HUES6 (cell line): ENCODE data around the gene TBC1D3E.
"Not testable (repeated sequence)": the region's sequence is repeated elsewhere in the genome, so short reads cannot be mapped to it uniquely, and the experiment has no call there.

Source experiments
- H3K27ac ChIP-seq: 2 replicates; pipeline ENCODE4 v1.7.0; 2013; ENCODE audit warnings: low read depth, mild to moderate bottlenecking, low read length, inconsistent platforms
- H3K27me3 ChIP-seq: 2 replicates; pipeline ENCODE4 v1.6.1; 2013; ENCODE audit warnings: low read length; ENCODE audit not compliant: control insufficient read depth, insufficient read depth
- H3K36me3 ChIP-seq: 2 replicates; pipeline ENCODE4 v1.6.1; 2013; ENCODE audit warnings: low read length; ENCODE audit not compliant: control insufficient read depth, insufficient read depth
- H3K4me1 ChIP-seq: 2 replicates; pipeline ENCODE4 v1.6.1; 2013; ENCODE audit warnings: low read length; ENCODE audit not compliant: control insufficient read depth, insufficient read depth
- H3K4me3 ChIP-seq: 2 replicates; pipeline ENCODE4 v1.5.1; 2013; ENCODE audit warnings: low read depth, low read length
- H3K9ac ChIP-seq: one replicate; pipeline ENCODE4 v1.6.1; 2013; ENCODE audit warnings: mild to moderate bottlenecking, low read length
- H3K9me3 ChIP-seq: 2 replicates; pipeline ENCODE4 v1.6.1; 2013; ENCODE audit warnings: low read depth, low read length; ENCODE audit not compliant: control insufficient read depth, insufficient read depth

TBC1D3E gene

GRCh38 chr17:38127651-38128050 lies at the start of gene TBC1D3E:
TBC1D3E (plus strand) TSS chr17:38127951; CDS start chr17:38129496, 1,545 bp downstream.
- H3K4me3 ChIP-seq, H3K27me3 ChIP-seq, H3K9me3 ChIP-seq, H3K36me3 ChIP-seq, H3K27ac ChIP-seq, H3K4me1 ChIP-seq, H3K9ac ChIP-seq: not testable (repeated sequence)

- not testable (repeated sequence) for H3K4me1 ChIP-seq, H3K4me3 ChIP-seq, H3K9me3 ChIP-seq, H3K27ac ChIP-seq, H3K27me3 ChIP-seq, H3K36me3 ChIP-seq, H3K9ac ChIP-seq
These were observed 40.4 kb upstream of the TBC1D3E start for GRCh38 chr17:38087344-38087743.

GRCh38 chr17:38088120-38088519 lies 39.6 kb upstream of the TBC1D3E start:
- H3K4me3 ChIP-seq, H3K27ac ChIP-seq: not testable (repeated sequence)

DNA sequence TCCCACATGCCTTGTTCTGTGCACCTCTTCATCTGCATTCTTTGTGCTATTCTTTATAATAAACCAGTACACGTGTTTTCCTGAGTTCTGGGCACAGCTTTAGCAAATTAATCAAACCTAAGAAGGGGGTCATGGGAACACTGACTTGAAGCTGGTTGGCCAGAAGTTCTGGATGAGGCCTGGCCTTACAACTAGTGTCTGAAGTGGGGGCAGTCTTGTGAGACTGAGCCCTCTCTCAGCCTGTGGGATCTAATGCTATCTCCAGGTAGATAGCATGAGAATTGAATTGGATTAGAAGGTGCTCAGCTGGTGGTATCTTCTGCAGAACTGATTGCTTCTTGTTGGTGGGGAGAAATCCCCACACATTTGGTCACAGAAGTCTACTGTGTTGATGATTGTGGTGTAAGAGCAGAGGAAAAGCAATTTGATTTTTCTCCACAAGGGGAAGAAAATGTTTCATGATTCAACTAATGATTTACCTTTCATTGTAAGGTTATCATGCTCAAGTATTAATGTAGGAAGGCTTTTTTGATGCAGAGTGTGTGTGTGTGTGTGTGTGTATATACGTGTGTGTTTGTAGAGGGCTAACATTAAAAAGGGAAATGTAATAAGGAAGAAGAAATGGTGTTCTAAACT lies 33.6 kb upstream of the TBC1D3E start:
- not testable (repeated sequence) for H3K36me3 ChIP-seq, H3K27ac ChIP-seq, H3K4me3 ChIP-seq, H3K4me1 ChIP-seq, H3K9ac ChIP-seq, H3K27me3 ChIP-seq, H3K9me3 ChIP-seq

More at GRCh38 chr17:38088120-38088519, 39.6 kb upstream of the TBC1D3E start:
- H3K4me1 ChIP-seq, H3K36me3 ChIP-seq, H3K9ac ChIP-seq, H3K27me3 ChIP-seq, H3K9me3 ChIP-seq: not testable (repeated sequence)

DNA sequence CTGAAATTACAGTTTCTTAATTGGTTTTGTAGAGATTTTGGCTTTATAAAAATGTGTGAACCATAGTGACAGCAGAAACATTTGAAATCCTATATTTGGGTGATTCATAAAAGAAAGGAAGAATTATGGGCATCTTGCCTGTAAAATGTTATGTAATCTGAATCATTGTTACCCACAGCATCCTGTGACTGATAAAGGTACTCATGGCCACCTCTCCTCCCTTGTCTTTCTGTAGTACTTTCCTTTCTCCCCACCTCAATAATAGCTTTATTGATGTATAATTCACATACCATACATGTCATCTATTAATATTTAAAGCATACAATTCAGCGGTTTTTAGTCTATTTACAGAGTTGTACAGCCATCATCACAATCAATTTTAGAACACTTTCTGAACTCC lies 28.5 kb upstream of the TBC1D3E start:
- not testable (repeated sequence) for H3K4me3 ChIP-seq, H3K4me1 ChIP-seq, H3K27me3 ChIP-seq, H3K36me3 ChIP-seq, H3K27ac ChIP-seq, H3K9ac ChIP-seq, H3K9me3 ChIP-seq

DNA sequence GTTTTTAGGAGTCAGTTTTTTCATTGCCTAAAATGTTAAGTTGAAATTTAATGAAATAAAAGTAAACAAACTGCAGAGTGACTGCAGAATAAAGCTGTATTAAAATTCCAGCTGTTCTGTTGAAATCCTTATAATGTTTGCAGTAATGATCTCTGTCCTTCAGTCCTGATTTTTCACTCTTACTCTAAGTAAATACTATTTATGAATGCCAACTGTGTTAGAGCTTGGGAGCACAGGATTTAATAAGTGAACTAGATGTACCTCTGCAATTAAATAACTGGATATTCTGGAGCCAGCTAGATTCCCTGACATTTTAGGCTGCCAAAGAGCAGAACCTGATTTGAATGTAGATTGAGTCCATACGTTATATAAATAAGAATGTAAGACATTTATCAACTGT lies 7.9 kb upstream of the TBC1D3E start:
- H3K4me3 ChIP-seq, H3K27me3 ChIP-seq, H3K36me3 ChIP-seq, H3K4me1 ChIP-seq, H3K9ac ChIP-seq, H3K27ac ChIP-seq, H3K9me3 ChIP-seq: not testable (repeated sequence)

DNA sequence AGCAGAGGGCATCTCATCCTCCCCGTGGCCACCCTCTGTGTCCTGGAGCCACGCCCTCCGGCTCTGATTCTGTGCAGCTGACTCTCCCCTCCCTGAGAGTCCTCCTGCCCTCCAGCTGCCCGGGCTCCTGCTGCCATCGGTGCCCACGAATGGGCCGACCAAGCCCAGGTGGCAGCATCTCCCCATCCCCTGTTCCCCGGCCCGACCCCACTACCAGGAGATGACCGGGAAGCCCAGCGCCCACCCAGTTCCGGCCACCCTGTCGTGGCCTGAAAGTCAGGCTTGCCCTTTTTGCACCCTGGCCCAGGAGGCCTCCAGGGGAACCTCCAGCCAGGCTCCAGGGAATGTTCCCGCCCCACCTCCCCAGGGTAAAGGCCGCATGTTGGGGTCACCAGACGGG lies 7.1 kb downstream of the TBC1D3E start:
- H3K27me3 ChIP-seq, H3K4me3 ChIP-seq, H3K9ac ChIP-seq, H3K9me3 ChIP-seq, H3K4me1 ChIP-seq, H3K27ac ChIP-seq, H3K36me3 ChIP-seq: not testable (repeated sequence)
